Dedifferentiated amniotic fluid mesenchymal stem cell (primary cell): ENCODE measurements around the gene ELOVL5.

Source experiments
- DNase-seq: peaks from one replicate; pipeline ENCODE4 v3.0.0-alpha.2; 2016; ENCODE audit errors: extremely low spot score

ELOVL5 gene

DNA sequence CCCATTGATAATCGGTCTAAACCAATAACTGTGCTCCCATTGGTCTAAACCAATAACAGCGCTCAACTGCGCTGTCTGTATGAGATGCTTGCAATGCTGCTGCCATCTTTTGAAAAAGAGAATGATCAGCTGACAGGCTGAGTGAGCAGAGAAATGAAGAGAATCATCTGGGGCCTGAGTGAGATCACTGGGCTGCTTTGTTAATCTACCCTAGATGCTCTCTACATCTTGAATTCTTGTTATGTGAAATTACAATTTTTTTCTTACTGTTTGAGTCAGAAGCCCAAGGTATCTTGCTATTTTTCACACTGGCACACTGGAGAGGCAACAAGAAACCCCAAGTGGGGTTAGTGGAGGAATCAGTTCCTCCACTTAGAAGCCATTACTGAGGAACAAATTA, 108.6 kb downstream of the ELOVL5 start:
- DNase-seq = no peak

DNA sequence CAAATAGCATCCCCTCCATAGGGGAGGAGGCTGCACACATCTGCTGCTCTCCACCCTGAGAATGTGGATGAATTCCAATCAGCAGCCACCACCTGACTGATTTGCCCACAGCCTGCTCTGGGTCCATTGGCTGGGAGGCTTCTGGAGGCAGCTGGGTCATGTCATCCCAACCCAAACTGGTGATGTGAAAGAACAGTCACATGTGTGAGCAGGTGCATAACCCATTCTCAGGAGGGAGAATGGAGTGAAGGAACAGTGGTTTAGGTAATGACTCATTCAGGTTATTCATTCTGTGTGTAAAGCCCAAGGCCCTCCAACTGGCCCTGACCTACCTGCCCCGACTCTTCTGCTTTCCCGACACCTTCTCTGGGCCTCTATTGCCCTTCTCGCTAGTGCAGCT, 109.2 kb downstream of the ELOVL5 start:
- DNase-seq = no peak

DNA sequence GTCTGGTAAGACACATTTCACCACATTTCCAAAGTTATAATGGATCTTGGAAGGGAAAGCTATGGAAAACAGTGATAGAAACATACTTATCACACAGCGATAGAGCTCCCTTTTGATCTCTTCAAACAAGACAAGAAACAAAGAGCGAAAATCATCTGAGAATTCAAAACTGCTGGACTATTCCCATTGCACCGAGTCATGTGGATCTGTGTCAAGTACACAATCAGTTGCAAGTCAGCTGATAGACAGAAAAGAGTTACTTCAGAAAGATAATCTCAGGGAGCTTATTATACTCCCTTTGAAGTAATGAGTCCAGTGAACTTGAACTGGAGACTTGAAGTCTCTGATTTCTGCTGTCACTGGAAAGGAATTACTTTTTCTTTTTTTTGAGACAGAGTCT, 110.4 kb downstream of the ELOVL5 start:
- DNase-seq = no peak

DNA sequence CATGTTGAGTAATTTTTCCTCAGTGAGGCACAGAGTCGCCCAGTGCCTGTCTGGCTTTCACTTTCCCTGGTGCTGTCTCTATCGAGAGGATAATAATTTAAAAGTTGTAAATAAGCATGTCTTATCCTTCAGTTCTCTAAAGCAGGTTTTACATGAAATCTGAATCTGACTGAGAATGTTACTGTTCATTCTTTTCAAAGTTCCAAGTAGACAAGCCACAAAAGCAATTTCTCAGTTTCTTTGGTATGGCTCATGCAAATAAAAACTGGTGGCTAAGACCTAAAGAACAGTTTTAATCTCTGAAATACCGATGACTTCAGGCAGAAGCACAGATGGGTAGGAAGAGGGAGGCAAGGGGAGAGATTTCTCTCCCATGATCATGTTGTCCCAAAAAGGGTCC, 112.5 kb downstream of the ELOVL5 start:
- DNase-seq = no peak

- no peak for DNase-seq
These were observed 113.2 kb downstream of the ELOVL5 start for GRCh38 chr6:53235508-53235907.

DNA sequence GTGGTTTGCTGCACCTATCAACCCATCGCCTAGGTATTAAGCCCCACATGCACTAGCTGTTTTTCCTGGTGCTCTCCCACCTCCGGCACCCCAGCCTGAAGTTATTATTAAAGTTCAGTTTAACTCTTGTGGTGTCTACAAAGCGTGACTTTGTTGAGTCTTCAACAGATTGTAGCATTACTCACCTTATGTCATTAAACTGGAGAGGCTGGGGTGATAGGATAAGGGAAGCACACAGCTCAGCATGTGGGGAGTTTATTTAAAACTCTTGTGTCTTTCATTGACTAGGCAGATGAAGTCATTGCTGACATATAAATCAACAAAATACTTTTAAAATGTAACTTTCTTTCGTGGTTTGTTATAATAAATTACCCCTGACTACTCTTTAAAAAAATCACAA, 115.4 kb downstream of the ELOVL5 start:
- no peak for DNase-seq

- no peak for DNase-seq
These were observed 117.8 kb downstream of the ELOVL5 start for GRCh38 chr6:53230775-53231467.

GRCh38 chr6:53227847-53228246, 120.9 kb downstream of the ELOVL5 start:
- DNase-seq = no peak

DNA sequence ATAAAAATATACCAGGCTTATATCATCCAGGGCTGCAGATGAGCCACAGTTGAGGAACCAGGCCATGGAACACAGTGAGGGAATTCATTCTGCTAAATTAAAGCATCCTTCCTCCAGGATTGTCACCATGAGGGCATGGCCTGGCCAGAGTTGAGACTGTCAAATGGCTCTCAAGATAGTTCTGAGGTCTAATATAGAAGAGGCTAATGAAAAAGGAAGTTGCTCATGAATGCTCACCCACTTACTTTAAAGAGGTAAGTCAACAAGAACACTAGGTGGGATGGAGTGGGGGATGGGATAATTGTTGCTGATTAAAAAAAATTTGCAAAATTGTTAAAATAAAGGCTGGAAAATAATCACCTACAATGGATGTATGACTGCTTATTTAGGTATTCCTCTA, 128.1 kb downstream of the ELOVL5 start:
- DNase-seq = no peak
